Liver (tissue), 9 donors: ENCODE measurements around the gene PPT2. TPM values are rescaled to one million over a fixed set of nuclear protein-coding genes. Genes with fewer than 3 reads are reported as not detected.

ENCODE experiments used
- DNase-seq: peaks from one replicate; pipeline ENCODE4 v3.0.0-alpha.2; 2017; ENCODE audit warnings: low spot score
- H3K27ac ChIP-seq, 2 donors: one replicate each; pipeline ENCODE4 v1.7.0; 2013; ENCODE audit warnings: inconsistent platforms in 2 of 2, low read length in 2 of 2, control low read depth in 1 of 2, low read depth in 1 of 2, mild to moderate bottlenecking in 1 of 2
- H3K27me3 ChIP-seq, 4 donors: one replicate each; pipeline versions ENCODE4 v1.6.1 to v1.7.0; 2013; ENCODE audit warnings: low read length in 3 of 4, inconsistent platforms in 1 of 4, mild to moderate bottlenecking in 1 of 4, moderate library complexity in 1 of 4; ENCODE audit not compliant: control insufficient read depth in 4 of 4, insufficient read depth in 4 of 4
- H3K36me3 ChIP-seq, 4 donors: one replicate each; pipeline versions ENCODE4 v1.6.1 to v1.7.0; 2013; ENCODE audit warnings: low read length in 3 of 4, mild to moderate bottlenecking in 3 of 4, low read depth in 1 of 4, moderate library complexity in 1 of 4; ENCODE audit not compliant: control insufficient read depth in 4 of 4, insufficient read depth in 3 of 4
- H3K4me1 ChIP-seq, 4 donors: one replicate each; pipeline versions ENCODE4 v1.6.1 to v1.7.0; 2013; ENCODE audit warnings: low read length in 3 of 4, mild to moderate bottlenecking in 3 of 4, moderate library complexity in 1 of 4; ENCODE audit not compliant: control insufficient read depth in 4 of 4, insufficient read depth in 4 of 4
- H3K4me3 ChIP-seq, 3 donors: one replicate each; pipeline versions ENCODE4 v1.6.1 to v1.7.0; 2013; ENCODE audit warnings: low read length in 3 of 3, control low read depth in 1 of 3, low read depth in 1 of 3, mild to moderate bottlenecking in 1 of 3
- H3K9ac ChIP-seq, 2 donors: one replicate each; pipeline ENCODE4 v1.7.0; 2013; ENCODE audit warnings: low read length in 2 of 2, mild to moderate bottlenecking in 2 of 2, moderate library complexity in 2 of 2, control low read depth in 1 of 2, low read depth in 1 of 2
- H3K9me3 ChIP-seq, 4 donors: one replicate each; pipeline versions ENCODE4 v1.6.1 to v1.7.0; 2013; ENCODE audit warnings: low read length in 3 of 4; ENCODE audit not compliant: control insufficient read depth in 4 of 4
- ATF3 ChIP-seq: IDR thresholded peaks from 2 replicates; pipeline ENCODE4 v1.6.1; 2016; ENCODE audit warnings: antibody characterized with exemption
- CTCF ChIP-seq: fragments of 150-350 bp; IDR thresholded peaks from 2 replicates; pipeline ENCODE4 v1.5.1; 2017; ENCODE audit warnings: improper control_type of control experiment, low read depth, low read length; ENCODE audit not compliant: missing input control
- FOXA1 ChIP-seq: IDR thresholded peaks from 2 replicates; pipeline ENCODE4 v1.6.1; 2016; ENCODE audit warnings: antibody characterized with exemption
- GABPA ChIP-seq, 2 donors: IDR thresholded peaks in 1 of 2; conservative IDR thresholded peaks in 1 of 2; 2 replicates each; pipeline ENCODE4 v1.6.1; 2016; ENCODE audit warnings: antibody characterized with exemption in 2 of 2, mild to moderate bottlenecking in 1 of 2, moderate library complexity in 1 of 2
- JUND ChIP-seq, 2 donors: IDR thresholded peaks; 2 replicates each; pipeline ENCODE4 v1.6.1; 2016; ENCODE audit warnings: antibody characterized with exemption in 2 of 2
- MAX ChIP-seq: IDR thresholded peaks from 2 replicates; pipeline ENCODE4 v1.6.1; 2016; ENCODE audit warnings: antibody characterized with exemption
- NR2F2 ChIP-seq: IDR thresholded peaks from 2 replicates; pipeline ENCODE4 v1.6.1; 2016; ENCODE audit warnings: antibody characterized with exemption
- REST ChIP-seq: IDR thresholded peaks from 2 replicates; pipeline ENCODE4 v1.6.1; 2016; ENCODE audit warnings: antibody characterized with exemption, mild to moderate bottlenecking
- RXRA ChIP-seq, 2 donors: IDR thresholded peaks; 2 replicates each; pipeline ENCODE4 v1.6.1; 2017 to 2018; ENCODE audit warnings: antibody characterized with exemption in 2 of 2, mild to moderate bottlenecking in 1 of 2
- SP1 ChIP-seq: IDR thresholded peaks from 2 replicates; pipeline ENCODE4 v1.6.1; 2018; ENCODE audit warnings: antibody characterized with exemption, mild to moderate bottlenecking
- TAF1 ChIP-seq: conservative IDR thresholded peaks from 2 replicates; pipeline ENCODE4 v1.6.1; 2016; ENCODE audit warnings: antibody characterized with exemption, mild to moderate bottlenecking
- YY1 ChIP-seq: IDR thresholded peaks from 2 replicates; pipeline ENCODE4 v1.6.1; 2016; ENCODE audit warnings: antibody characterized with exemption, mild to moderate bottlenecking
- ZBTB33 ChIP-seq: IDR thresholded peaks from 2 replicates; pipeline ENCODE4 v1.6.1; 2016; ENCODE audit warnings: antibody characterized with exemption
- WGBS: extraction: QIAGEN DNeasy Blood & Tissue Kit; methylation state at CpG from one replicate; pipeline ENCODE4 v1.1.7; 2013; 5-methylcytosine and 5-hydroxymethylcytosine counted together
- polyA plus RNA-seq, 2 donors: library from polyadenylated mRNA; stranded (reverse) in 1 of 2; unstranded in 1 of 2; fragments of 200-250 nt in 1 of 2; fragments of >200 nt in 1 of 2; fragmentation: Nextera tagmentation in 1 of 2; extraction: Ambion mirVana in 1 of 2; gene quantifications; one replicate each; pipeline versions ENCODE4 v1.2.1 to v1.2.3, GENCODE V29; 2013 to 2015
- total RNA-seq, 2 donors: library from RNA; depleted of rRNA; stranded (reverse); fragments of >200 nt; gene quantifications; one replicate each; pipeline ENCODE4 v1.2.3, GENCODE V29; 2014
- donor health status: healthy.
- donor health status: healthy.
- donor health status: healthy.
- donor health status: healthy.
- donor health status: healthy.

The PPT2 gene
- total and polyA plus RNA-seq, 4 donors: 7.6 to 47.4 (median 15.1) TPM

- peaks cover 0 to 2% (median 0%) of the 10 kb centered on the region in 4 donors for H3K27me3 ChIP-seq
- WGBS: 77% methylated on average over 7 of the region's 7 CpGs
- peak; percentile 82 for TF ChIP-seq NR2F2
- TF ChIP-seq RXRA (IDR thresholded peaks at IDR 0.05): peak; percentile 51 to 67
- TF ChIP-seq FOXA1: no peak
- peak; percentile 19 for TF ChIP-seq SP1
- no peak for DNase-seq
- no peaks in the 10 kb centered on the region for H3K9me3 ChIP-seq
- peaks cover 0 to 11% (median 5%) of the 10 kb centered on the region in 4 donors for H3K36me3 ChIP-seq
- no peak overlapping the region for H3K9ac ChIP-seq
- H3K4me1 ChIP-seq: peaks cover 3 to 14% (median 8%) of the 10 kb centered on the region in 4 donors
- no peak overlapping the region for H3K4me3 ChIP-seq
- H3K27ac ChIP-seq: peak overlapping the region; percentile 32 to 37
Measured at GRCh38 chr6:32111424-32112066, 42.4 kb upstream of the PPT2 start.

GRCh38 chr6:32112431-32112980, 41.4 kb upstream of the PPT2 start:
- H3K27ac ChIP-seq: peak overlapping the region; percentile 32 to 37
- H3K27me3 ChIP-seq: peaks cover 0 to 2% (median 0%) of the 10 kb centered on the region in 4 donors
- DNase-seq: no peak
- no peak overlapping the region for H3K4me3 ChIP-seq
- H3K9ac ChIP-seq: no peak overlapping the region
- peaks cover 3 to 14% (median 8%) of the 10 kb centered on the region in 4 donors for H3K4me1 ChIP-seq
- H3K9me3 ChIP-seq: no peaks in the 10 kb centered on the region
- TF ChIP-seq JUND (IDR thresholded peaks at IDR 0.05) (no peak), FOXA1 (no peak), YY1 (no peak), ATF3 (no peak), RXRA (IDR thresholded peaks at IDR 0.05) (no peak), NR2F2 (no peak), CTCF (no peak), MAX (no peak), REST (no peak), GABPA (IDR thresholded peaks at IDR 0.05 in 1 of 2, conservative IDR thresholded peaks at IDR 0.05 in 1 of 2) (no peak), TAF1 (no peak), SP1 (no peak), ZBTB33 (no peak)
- WGBS: 78% methylated on average over 9 of the region's 9 CpGs
- peaks cover 4 to 20% (median 12%) of the 10 kb centered on the region in 4 donors for H3K36me3 ChIP-seq
